Lung microvascular endothelial cell (primary cell): ENCODE results near the gene AFF2. TPM values are rescaled to one million over a fixed set of nuclear protein-coding genes. Genes with fewer than 3 reads are reported as not detected.
"Not testable (repeated sequence)": the region's sequence is repeated elsewhere in the genome, so short reads cannot be mapped to it uniquely, and the experiment has no call there.

Source experiments
- DNase-seq, 2 donors: peaks; one replicate each; pipeline versions ENCODE4 v3.0.0 to v3.0.0-alpha.2; 2010; ENCODE audit warnings: low read depth in 2 of 2
- total RNA-seq: library from RNA; depleted of rRNA; stranded (reverse); fragments of >200 nt; gene quantifications from 2 replicates; pipeline ENCODE4 v1.2.1, GENCODE V29; 2014

Gene AFF2
- total RNA-seq, 1 donor from 2014 or later: 0.20 TPM

DNA sequence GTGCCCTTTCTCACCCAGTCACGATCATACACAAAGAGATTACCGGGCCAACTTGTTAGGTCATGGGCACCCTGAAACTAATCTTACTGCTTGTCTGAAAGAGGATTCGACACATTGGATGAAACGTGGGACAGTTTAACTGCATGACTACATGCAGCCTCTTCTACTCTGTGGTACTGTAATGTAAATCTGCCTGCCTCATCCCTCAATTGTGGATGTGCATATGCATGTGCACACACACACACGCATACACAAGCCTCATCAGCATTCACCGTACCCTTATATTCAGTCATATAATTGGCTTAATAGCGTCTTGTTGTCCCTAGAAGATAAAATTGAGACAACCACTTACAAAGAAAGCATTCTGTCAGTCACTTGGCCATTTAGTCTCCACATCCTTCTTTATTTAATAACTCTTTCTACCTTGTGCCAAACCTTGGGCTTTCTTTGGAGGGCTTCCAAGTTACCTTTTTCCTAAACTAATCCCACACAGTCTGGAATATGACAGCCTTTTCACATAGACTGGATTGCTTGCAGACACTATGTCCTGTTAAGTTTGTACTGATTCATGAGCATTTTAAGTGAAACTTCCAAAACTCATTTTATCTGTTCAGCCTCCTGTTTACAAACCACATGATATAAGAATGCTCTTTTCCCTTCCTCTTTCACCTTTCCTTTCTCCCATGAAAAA lies 132.9 kb downstream of the AFF2 start:
- DNase-seq: no peak

GRCh38 chrX:148634591-148634990 lies 134.2 kb downstream of the AFF2 start:
- no peak for DNase-seq

GRCh38 chrX:148643460-148643859 lies 143.0 kb downstream of the AFF2 start:
- DNase-seq: no peak

- no peak for DNase-seq
Observed at GRCh38 chrX:148647651-148648050, 147.2 kb downstream of the AFF2 start.

GRCh38 chrX:148649145-148649795 lies 148.9 kb downstream of the AFF2 start:
- no peak for DNase-seq

- no peak for DNase-seq
Observed at GRCh38 chrX:148658115-148658730, 157.8 kb downstream of the AFF2 start.

DNA sequence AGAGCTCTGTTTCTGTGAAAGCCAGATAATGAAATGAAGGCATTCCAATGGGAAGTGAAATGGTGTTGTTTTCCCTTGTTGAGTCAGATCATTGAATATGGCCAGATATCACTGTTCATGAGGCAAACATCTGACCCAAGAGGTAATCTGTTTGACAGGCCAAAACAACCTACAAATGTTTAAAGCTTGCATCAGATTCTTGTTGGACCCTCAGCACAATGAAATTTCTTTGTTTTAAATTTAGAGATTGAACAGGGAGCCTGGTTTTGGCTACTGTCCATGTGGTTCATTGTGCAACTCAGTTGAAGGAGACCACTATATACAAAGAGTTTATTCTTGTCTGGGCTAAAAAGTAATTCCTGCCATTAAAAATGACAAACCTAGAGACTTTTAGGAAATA lies 159.1 kb downstream of the AFF2 start:
- DNase-seq: no peak

DNA sequence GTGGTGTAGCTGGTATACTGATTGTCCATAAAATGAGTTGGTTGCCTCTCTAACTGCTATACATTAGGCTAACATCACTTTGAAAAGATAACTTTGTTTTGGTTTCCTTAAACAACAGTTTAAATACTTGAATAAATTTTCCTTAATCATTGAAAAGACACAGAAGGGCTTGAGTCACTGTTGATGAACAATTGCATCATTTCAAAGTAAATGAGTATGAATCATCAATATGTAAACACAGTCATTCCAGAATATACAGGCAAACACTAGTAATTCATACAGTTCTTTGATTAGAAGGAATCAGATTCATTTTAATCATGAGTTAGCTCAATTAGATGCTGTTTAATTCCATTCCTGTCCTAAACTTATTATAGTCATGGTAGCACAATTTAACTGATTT lies 160.6 kb downstream of the AFF2 start:
- DNase-seq: no peak

- no peak for DNase-seq
Observed at GRCh38 chrX:148662014-148662413, 161.6 kb downstream of the AFF2 start.

DNA sequence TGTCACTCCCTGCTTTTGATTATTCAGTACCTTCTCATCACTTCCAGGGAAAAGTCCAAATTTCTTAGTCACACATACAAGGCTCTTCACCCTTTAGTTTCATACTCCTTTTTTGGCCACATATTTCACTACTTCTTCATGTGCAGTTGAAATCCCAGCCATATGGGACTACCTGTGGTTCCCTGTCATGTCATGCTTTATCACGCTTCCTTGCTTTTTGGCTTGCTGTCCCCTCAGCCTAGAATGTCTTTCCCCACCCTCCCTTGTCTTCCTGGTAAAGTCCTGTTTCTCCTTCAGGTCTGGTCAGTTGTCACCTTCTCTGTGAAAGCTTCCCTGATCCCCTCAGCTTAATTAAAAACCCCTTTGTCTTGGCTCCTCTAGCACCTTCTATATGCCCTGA lies 163.8 kb downstream of the AFF2 start:
- no peak for DNase-seq

DNA sequence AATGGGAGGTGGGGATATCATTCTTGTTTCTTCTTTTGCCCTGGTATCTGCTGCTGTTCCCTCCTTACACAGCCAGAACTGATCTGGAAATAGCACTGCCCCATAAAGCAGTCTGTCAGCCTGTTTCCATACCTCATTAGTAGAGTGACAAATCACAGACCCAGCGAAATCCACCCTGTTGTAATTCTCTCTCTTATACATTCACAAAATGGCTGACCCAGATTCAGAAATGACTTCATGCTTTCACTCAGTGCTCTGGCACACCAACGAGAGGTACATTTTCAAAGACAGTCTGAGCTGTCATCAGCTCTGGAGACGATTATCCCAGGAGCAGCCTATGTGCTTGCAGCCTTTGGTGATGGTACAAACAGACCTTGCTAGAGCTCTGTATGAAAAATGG lies 164.6 kb downstream of the AFF2 start:
- no peak for DNase-seq

DNA sequence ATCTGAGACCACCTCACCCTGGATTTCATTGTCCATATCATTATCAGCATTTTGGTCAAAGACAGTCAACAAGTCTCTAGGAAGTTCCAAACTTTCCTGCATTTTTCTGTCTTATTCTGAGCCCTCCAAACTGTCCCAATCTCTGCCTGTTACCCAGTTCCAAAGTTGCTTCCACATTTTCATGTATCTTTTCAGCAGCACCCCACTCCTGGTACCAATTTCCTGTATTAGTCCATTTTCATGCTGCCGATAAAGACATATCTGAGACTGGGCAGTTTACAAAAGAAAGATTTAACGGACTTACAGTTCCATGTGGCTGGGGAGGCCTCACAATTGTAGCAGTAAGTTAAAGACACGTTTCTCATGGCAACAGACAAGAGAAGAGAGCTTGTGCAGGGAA lies 168.8 kb downstream of the AFF2 start:
- not testable (repeated sequence) for DNase-seq

DNA sequence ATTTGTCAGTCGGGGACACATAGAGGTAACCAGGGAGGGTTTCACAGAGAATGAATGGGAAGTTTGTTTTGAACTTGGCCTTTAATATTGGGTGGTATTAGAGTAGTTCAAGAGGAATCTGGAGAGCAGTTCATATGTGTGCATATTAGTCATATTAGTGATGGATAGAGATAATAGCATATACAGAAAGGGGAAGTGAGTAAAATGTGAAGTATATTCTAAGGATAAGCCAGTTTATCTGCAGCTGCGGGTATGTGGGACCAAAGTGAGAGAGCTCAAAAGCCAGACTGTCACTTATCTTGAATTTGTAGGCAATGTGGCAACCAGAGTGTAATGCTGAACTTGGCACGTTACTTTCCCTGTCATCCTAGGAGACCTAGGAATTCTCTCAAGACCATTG lies 169.9 kb downstream of the AFF2 start:
- DNase-seq: no peak

- no peak for DNase-seq
Observed at GRCh38 chrX:148672517-148672916, 172.1 kb downstream of the AFF2 start.

- no peak for DNase-seq
Observed at GRCh38 chrX:148681605-148682004, 181.2 kb downstream of the AFF2 start.

DNA sequence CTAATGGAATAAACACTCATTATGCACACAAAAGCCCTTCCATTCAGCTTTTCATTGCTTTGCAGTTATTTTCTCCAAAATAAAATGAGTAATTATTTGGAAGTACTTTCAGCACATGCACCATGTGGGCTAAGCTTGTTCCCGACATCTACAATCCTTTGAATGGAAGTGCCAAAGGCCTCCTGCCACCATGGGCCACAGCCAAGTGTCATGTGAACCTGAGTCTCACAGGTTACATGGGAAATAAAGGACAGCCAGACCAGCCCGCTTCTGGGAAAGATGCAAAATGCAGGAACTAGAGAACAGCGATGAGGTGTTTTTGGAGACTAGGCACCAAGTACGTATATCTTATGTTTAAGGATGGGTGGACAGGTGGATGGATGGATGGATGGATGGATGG lies 181.8 kb downstream of the AFF2 start:
- DNase-seq: no peak

DNA sequence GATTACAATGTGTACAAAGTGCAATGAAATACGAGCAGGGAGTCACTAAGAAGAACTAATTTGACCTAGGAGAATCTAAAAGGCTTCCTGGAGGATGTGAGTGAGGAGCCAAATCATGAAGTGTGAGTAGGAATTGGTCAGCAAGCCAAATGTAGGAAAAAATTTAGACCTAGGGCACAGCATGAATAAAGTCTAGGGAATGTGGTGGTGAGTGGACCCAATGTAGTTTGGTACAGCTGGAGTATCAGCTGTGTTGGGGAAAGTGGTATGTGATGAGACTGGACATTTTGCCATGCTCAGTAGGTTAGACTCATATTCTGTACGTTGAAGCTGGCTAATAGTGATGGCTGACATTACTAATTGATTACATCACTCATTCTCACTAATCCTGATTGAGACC lies 191.0 kb downstream of the AFF2 start:
- no peak for DNase-seq

GRCh38 chrX:148695255-148695654 lies 194.8 kb downstream of the AFF2 start:
- DNase-seq: no peak

- DNase-seq: no peak
Observed at GRCh38 chrX:148698221-148698620, 197.8 kb downstream of the AFF2 start.

DNA sequence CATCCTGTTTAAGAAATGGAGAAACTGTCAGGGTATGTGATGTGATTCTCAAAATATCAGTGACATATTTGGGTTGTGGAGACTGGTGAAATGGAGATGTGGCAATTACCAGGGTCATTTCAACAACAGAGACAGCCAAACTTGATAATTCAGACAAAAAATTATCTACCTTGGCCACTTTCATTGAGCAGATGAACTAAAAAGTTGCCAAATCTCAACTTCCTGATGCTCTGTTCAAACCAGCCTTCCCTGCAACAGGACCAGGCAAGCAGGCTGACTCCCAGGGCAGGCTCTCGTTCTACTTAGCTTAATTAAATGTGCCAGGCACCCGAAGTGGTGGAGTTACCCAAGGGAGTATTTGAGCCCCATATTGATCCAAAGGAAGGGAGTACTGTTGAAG lies 199.6 kb downstream of the AFF2 start:
- no peak for DNase-seq

DNA sequence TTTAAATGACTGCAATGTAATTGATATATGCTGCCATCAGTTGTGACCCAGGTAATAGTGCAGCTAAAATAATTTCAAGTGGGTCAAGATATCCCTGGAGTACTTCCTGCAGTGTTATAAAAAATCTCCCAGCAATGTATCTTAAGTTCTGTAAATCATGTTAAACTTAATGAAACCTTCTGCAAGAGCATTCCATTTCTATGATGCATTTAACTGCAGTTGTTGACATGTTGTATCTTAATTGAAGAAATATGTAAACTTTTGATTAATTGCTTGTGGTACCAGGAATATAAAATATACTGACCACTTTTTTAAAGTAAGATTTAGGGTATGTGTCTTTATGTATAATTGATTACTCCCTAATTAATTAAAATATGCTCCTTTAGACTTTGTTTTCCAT lies 213.6 kb downstream of the AFF2 start:
- DNase-seq: no peak

DNA sequence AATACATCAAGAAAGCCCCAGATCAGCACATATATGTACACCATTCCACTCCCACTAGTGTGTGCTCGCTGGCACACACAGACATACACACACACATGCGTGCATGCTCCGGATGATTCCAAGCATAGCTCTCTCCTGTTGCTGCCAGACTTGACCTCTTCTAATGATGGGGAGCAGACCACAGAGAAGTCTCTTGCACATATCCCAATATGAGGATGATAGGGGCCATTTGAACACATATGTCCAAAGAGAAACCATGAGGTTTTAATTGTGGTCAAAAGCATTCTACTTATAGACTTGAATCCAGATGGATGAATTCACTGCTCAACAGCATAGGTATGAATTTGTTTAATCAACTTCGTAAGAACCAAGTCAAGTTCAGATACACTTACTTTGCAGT lies 214.9 kb downstream of the AFF2 start:
- no peak for DNase-seq

DNA sequence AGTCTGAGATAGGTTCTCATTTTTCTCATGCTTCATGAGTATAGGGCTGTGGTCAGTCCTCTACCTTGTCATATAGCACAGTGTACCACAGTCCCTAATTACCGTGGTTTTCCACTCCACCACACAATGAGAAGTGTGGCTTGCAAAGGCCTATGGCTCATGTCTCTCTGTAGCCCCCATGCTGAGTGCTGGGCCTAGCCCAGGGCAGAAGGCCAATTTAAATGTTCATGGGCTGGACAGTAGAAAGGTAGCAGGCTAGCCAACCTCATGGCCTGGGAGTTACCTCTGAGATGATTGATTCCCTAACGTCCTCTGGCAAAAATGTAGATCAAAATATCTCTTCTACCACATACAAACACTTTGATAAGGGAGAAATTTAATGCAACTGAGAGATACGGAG lies 222.5 kb downstream of the AFF2 start:
- no peak for DNase-seq
